ENCODE data around the gene NPHP4.

GRCh38 chr1:5873556-5873955 lies 118.7 kb downstream of the NPHP4 start:
- TF ChIP-seq, protein P1, sequence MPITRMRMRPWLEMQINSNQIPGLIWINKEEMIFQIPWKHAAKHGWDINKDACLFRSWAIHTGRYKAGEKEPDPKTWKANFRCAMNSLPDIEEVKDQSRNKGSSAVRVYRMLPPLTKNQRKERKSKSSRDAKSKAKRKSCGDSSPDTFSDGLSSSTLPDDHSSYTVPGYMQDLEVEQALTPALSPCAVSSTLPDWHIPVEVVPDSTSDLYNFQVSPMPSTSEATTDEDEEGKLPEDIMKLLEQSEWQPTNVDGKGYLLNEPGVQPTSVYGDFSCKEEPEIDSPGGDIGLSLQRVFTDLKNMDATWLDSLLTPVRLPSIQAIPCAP (CRISPR knock-in tag; IDR thresholded peaks at IDR 0.05): no peak
- TF ChIP-seq ZNF532 (CRISPR knock-in tag; IDR thresholded peaks at IDR 0.05; ENCODE audit: borderline replicate concordance): no peak
- no peak for TF ChIP-seq FOXP4 (CRISPR knock-in tag; IDR thresholded peaks at IDR 0.05)
- no peak for TF ChIP-seq ATF1 (CRISPR knock-in tag; IDR thresholded peaks at IDR 0.05)
- TF ChIP-seq CTCF (IDR thresholded peaks at IDR 0.05): no peak
- TF ChIP-seq FOXK1 (CRISPR knock-in tag; IDR thresholded peaks at IDR 0.05): no peak
- TF ChIP-seq FOXP1 (CRISPR knock-in tag; IDR thresholded peaks at IDR 0.05; ENCODE audit: borderline replicate concordance): no peak
- TF ChIP-seq ELF4 (CRISPR knock-in tag; IDR thresholded peaks at IDR 0.05; ENCODE audit: low read depth): no peak
- TF ChIP-seq GABPB1 (CRISPR knock-in tag; IDR thresholded peaks at IDR 0.05): no peak
- TF ChIP-seq, protein P2, sequence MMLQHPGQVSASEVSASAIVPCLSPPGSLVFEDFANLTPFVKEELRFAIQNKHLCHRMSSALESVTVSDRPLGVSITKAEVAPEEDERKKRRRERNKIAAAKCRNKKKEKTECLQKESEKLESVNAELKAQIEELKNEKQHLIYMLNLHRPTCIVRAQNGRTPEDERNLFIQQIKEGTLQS (CRISPR knock-in tag; conservative IDR thresholded peaks at IDR 0.05): no peak
- no peak for TF ChIP-seq NR2C2 (CRISPR knock-in tag; IDR thresholded peaks at IDR 0.05)
